Erythroblast (primary cell): Measurements from ENCODE around the gene NRP1.

Experiments
- GATA1 ChIP-seq: IDR thresholded peaks from 2 replicates; pipeline ENCODE4 v1.6.1; 2011; ENCODE audit warnings: low read depth, mild to moderate bottlenecking, control low read depth, low read length, moderate library complexity
- POLR2A ChIP-seq: IDR thresholded peaks from 2 replicates; pipeline ENCODE4 v1.6.1; 2011; ENCODE audit warnings: mild to moderate bottlenecking, low read length

GRCh38 chr10:33293076-33293475 is 41.4 kb downstream of the NRP1 start:
- TF ChIP-seq POLR2A (no peak), GATA1 (no peak)
